Measurements from ENCODE around the gene CNTFR. TPM values are rescaled to one million over a fixed set of nuclear protein-coding genes. Genes with fewer than 3 reads are reported as not detected.

Gene CNTFR
- total RNA-seq, 1 donor from 2014 or later, result 2.7 TPM

GRCh38 chr9:34546834-34547827, 42.4 kb downstream of the CNTFR start:
- Mint-ChIP-seq H3K4me1 (ENCODE audit: low read depth) (peaks cover 5% of the 10 kb centered on the region), H3K4me3 (ENCODE audit: low read depth) (no peak overlapping the region), H3K27me3 (peaks cover 37% of the 10 kb centered on the region)

GRCh38 chr9:34546102-34546833, 43.3 kb downstream of the CNTFR start:
- Mint-ChIP-seq H3K27ac (no peak overlapping the region), H3K9me3 (ENCODE audit: low read depth) (no peaks in the 10 kb centered on the region), H3K4me3 (ENCODE audit: low read depth) (no peak overlapping the region), H3K36me3 (ENCODE audit: insufficient read depth) (no peaks in the 10 kb centered on the region), H3K4me1 (ENCODE audit: low read depth) (peaks cover 5% of the 10 kb centered on the region), H3K27me3 (peaks cover 41% of the 10 kb centered on the region)
- no peak for TF ChIP-seq CTCF (IDR thresholded peaks at IDR 0.05; ENCODE audit: unreplicated experiment)
- DNase-seq (ENCODE audit: low spot score, unreplicated experiment), result no peak

More at GRCh38 chr9:34546834-34547827, 42.4 kb downstream of the CNTFR start:
- H3K36me3 Mint-ChIP-seq (ENCODE audit: insufficient read depth), result no peaks in the 10 kb centered on the region
- TF ChIP-seq CTCF (IDR thresholded peaks at IDR 0.05; ENCODE audit: unreplicated experiment), result peak; percentile 75
- H3K27ac Mint-ChIP-seq, result no peak overlapping the region
- peak; percentile 59 for DNase-seq (ENCODE audit: low spot score, unreplicated experiment)
- H3K9me3 Mint-ChIP-seq (ENCODE audit: low read depth), result no peaks in the 10 kb centered on the region

- H3K36me3 Mint-ChIP-seq (ENCODE audit: insufficient read depth), result no peaks in the 10 kb centered on the region
- peaks cover 5% of the 10 kb centered on the region for H3K4me1 Mint-ChIP-seq (ENCODE audit: low read depth)
- H3K27ac Mint-ChIP-seq, result no peak overlapping the region
- H3K9me3 Mint-ChIP-seq (ENCODE audit: low read depth), result no peaks in the 10 kb centered on the region
- H3K27me3 Mint-ChIP-seq, result peaks cover 45% of the 10 kb centered on the region
- TF ChIP-seq CTCF (IDR thresholded peaks at IDR 0.05; ENCODE audit: unreplicated experiment), result no peak
- H3K4me3 Mint-ChIP-seq (ENCODE audit: low read depth), result no peak overlapping the region
- no peak for DNase-seq (ENCODE audit: low spot score, unreplicated experiment)
These were observed 44.0 kb downstream of the CNTFR start for GRCh38 chr9:34545497-34545896.

- Mint-ChIP-seq H3K36me3 (ENCODE audit: insufficient read depth) (no peaks in the 10 kb centered on the region), H3K4me1 (ENCODE audit: low read depth) (peaks cover 5% of the 10 kb centered on the region), H3K27me3 (peaks cover 48% of the 10 kb centered on the region), H3K27ac (no peak overlapping the region), H3K4me3 (ENCODE audit: low read depth) (no peak overlapping the region), H3K9me3 (ENCODE audit: low read depth) (no peaks in the 10 kb centered on the region)
- DNase-seq (ENCODE audit: low spot score, unreplicated experiment), result no peak
- TF ChIP-seq CTCF (IDR thresholded peaks at IDR 0.05; ENCODE audit: unreplicated experiment), result no peak
These were observed 45.5 kb downstream of the CNTFR start for GRCh38 chr9:34544035-34544434.

GRCh38 chr9:34541540-34541939, 48.0 kb downstream of the CNTFR start:
- Mint-ChIP-seq H3K27ac (no peak overlapping the region), H3K36me3 (ENCODE audit: insufficient read depth) (no peaks in the 10 kb centered on the region), H3K9me3 (ENCODE audit: low read depth) (no peaks in the 10 kb centered on the region), H3K4me3 (ENCODE audit: low read depth) (no peak overlapping the region), H3K4me1 (ENCODE audit: low read depth) (peaks cover 5% of the 10 kb centered on the region), H3K27me3 (peaks cover 34% of the 10 kb centered on the region)
- no peak for TF ChIP-seq CTCF (IDR thresholded peaks at IDR 0.05; ENCODE audit: unreplicated experiment)
- no peak for DNase-seq (ENCODE audit: low spot score, unreplicated experiment)
